ENCODE data around the gene PRIMA1.

Gene PRIMA1, protein sequence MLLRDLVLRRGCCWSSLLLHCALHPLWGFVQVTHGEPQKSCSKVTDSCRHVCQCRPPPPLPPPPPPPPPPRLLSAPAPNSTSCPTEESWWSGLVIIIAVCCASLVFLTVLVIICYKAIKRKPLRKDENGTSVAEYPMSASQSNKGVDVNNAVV

DNA sequence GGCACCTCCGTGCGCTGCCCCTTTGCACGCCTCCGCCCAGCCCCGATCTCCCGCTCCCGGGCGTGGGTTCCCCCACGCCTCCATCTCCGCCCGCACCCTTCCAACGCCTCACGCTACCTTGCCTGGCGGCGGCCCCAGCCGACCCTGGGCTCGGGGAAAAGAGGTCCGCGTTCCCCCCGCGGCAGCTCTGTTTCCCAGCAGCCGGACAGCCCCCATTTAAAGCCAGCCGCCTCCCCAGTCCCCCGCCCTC, at the start of gene PRIMA1:
PRIMA1 (minus strand) TSS at position 193 of the 250 bp plus-strand sequence. CDS start 767 bp downstream, outside the sequence.
- no peak within 1 kb of the TSS for H2AFZ ChIP-seq (ENCODE audit: low read length)
- no peak within 1 kb of the TSS for H3K27ac ChIP-seq (ENCODE audit: low read depth, low read length, poor library complexity, severe bottlenecking)
- no peak within 1 kb of the TSS for H3K9ac ChIP-seq (ENCODE audit: low read length)

DNA sequence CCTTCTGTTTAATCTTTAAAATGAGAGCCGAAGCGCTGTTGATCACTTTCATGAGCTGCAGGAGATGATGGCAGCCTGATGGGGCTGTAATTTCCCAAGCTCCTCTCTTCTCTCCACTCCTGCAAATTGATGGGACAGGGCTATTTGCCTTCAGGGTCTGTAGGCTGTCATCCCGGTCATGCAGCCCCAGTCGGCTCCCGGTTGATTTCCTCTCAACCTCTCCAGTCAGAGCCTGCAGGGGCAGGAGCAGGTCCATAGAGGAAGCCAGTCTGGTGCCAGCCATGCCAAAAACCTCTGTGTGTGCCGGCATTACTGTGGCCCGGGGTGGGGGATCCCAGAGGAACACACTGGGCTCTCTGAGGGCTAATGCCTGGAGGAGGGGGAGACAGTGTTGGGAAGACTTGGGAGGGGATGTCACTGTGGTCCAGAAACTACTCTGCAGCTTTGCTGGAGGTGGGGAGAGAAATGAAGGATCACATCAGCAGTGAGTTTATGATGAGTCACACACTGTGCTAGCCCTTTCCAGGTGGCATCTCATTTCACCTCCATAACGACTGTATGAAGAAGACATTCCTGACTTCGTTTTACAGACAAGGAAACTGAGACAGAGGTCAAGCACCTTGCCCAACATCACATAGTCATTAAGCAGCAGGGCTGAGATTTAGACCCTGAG, 46.5 kb upstream of the PRIMA1 start:
- Histone ChIP-seq H3F3A (ENCODE audit: insufficient read depth, low read length) (no peaks in the 10 kb centered on the region), H3K36me3 (ENCODE audit: insufficient read depth, low read length) (no peaks in the 10 kb centered on the region), H3K4me1 (ENCODE audit: insufficient read depth, low read length, severe bottlenecking) (no peaks in the 10 kb centered on the region), H3K27ac (ENCODE audit: low read depth, low read length, poor library complexity, severe bottlenecking) (no peak overlapping the region), H3K27me3 (ENCODE audit: insufficient read depth, low read length) (peaks cover 5% of the 10 kb centered on the region; the same call in 1 of the 2 replicates), H3K4me3 (ENCODE audit: low read depth, low read length, poor library complexity, severe bottlenecking) (no peak overlapping the region), H4K20me1 (ENCODE audit: insufficient read depth, low read length) (no peaks in the 10 kb centered on the region), H2AFZ (ENCODE audit: low read length) (no peak overlapping the region), H3K4me2 (ENCODE audit: low read length) (no peak overlapping the region), H3K9me2 (ENCODE audit: low read depth, low read length) (no peaks in the 10 kb centered on the region), H3K79me2 (ENCODE audit: insufficient read depth, low read length) (no peaks in the 10 kb centered on the region), H3K9ac (ENCODE audit: low read length) (no peak overlapping the region), H3K9me3 (ENCODE audit: low read length) (no peaks in the 10 kb centered on the region)
- TF ChIP-seq EZH2 (IDR thresholded peaks at IDR 0.05; ENCODE audit: borderline replicate concordance, low read length), result no peak
- TF ChIP-seq, protein P1, sequence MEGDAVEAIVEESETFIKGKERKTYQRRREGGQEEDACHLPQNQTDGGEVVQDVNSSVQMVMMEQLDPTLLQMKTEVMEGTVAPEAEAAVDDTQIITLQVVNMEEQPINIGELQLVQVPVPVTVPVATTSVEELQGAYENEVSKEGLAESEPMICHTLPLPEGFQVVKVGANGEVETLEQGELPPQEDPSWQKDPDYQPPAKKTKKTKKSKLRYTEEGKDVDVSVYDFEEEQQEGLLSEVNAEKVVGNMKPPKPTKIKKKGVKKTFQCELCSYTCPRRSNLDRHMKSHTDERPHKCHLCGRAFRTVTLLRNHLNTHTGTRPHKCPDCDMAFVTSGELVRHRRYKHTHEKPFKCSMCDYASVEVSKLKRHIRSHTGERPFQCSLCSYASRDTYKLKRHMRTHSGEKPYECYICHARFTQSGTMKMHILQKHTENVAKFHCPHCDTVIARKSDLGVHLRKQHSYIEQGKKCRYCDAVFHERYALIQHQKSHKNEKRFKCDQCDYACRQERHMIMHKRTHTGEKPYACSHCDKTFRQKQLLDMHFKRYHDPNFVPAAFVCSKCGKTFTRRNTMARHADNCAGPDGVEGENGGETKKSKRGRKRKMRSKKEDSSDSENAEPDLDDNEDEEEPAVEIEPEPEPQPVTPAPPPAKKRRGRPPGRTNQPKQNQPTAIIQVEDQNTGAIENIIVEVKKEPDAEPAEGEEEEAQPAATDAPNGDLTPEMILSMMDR (IDR thresholded peaks at IDR 0.05; ENCODE audit: low read length), result no peak

More for the DNA sequence above, at the start of gene PRIMA1:
- no peaks in the 10 kb centered on the region for H3K9me3 ChIP-seq (ENCODE audit: low read length)
- H3K79me2 ChIP-seq (ENCODE audit: insufficient read depth, low read length), result no peaks in the 10 kb centered on the region
- H4K20me1 ChIP-seq (ENCODE audit: insufficient read depth, low read length), result no peaks in the 10 kb centered on the region
- H3K9me2 ChIP-seq (ENCODE audit: low read depth, low read length), result no peaks in the 10 kb centered on the region
- H3K36me3 ChIP-seq (ENCODE audit: insufficient read depth, low read length), result no peaks in the 10 kb centered on the region
- TF ChIP-seq EZH2 (IDR thresholded peaks at IDR 0.05; ENCODE audit: borderline replicate concordance, low read length), result no peak
- TF ChIP-seq, protein P1 (IDR thresholded peaks at IDR 0.05; ENCODE audit: low read length), result no peak
- H3K27me3 ChIP-seq (ENCODE audit: insufficient read depth, low read length), result 0 out of 2 replicates have a peak, but pooled peaks cover 5% of the 10 kb centered on the region
- no peaks in the 10 kb centered on the region for H3K4me1 ChIP-seq (ENCODE audit: insufficient read depth, low read length, severe bottlenecking)
- H3F3A ChIP-seq (ENCODE audit: insufficient read depth, low read length), result no peaks in the 10 kb centered on the region
- H3K4me3 ChIP-seq (ENCODE audit: low read depth, low read length, poor library complexity, severe bottlenecking), result no peak within 1 kb of the TSS
- no peak within 1 kb of the TSS for H3K4me2 ChIP-seq (ENCODE audit: low read length)

DNA sequence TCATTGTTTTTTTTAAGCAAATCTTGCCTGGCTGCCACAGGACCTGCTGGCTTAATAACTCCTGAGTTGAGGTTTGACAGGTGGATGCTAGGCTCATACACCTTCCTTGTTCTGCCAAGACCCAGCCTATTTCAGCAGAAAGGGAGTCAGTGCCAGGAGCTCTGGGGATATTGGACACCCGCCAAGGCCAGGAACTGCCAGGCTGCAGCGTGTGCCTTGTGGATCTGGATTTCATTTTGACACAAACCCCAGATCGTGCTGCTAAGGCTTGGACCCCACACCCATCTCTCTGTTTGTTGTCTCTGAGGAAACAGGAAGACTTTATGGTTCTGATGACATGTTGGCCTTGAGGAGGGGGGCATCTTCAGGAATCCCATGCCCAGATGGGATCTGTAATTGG, 44.4 kb upstream of the PRIMA1 start:
- Histone ChIP-seq H3K27me3 (ENCODE audit: insufficient read depth, low read length) (peaks cover 9% of the 10 kb centered on the region; the same call in 1 of the 2 replicates), H4K20me1 (ENCODE audit: insufficient read depth, low read length) (no peaks in the 10 kb centered on the region), H3K27ac (ENCODE audit: low read depth, low read length, poor library complexity, severe bottlenecking) (no peak overlapping the region), H3K36me3 (ENCODE audit: insufficient read depth, low read length) (no peaks in the 10 kb centered on the region), H3K4me2 (ENCODE audit: low read length) (no peak overlapping the region), H3K9ac (ENCODE audit: low read length) (no peak overlapping the region), H3K79me2 (ENCODE audit: insufficient read depth, low read length) (no peaks in the 10 kb centered on the region), H3K4me1 (ENCODE audit: insufficient read depth, low read length, severe bottlenecking) (no peaks in the 10 kb centered on the region), H3K9me2 (ENCODE audit: low read depth, low read length) (no peaks in the 10 kb centered on the region), H3K4me3 (ENCODE audit: low read depth, low read length, poor library complexity, severe bottlenecking) (no peak overlapping the region), H3F3A (ENCODE audit: insufficient read depth, low read length) (no peaks in the 10 kb centered on the region), H3K9me3 (ENCODE audit: low read length) (no peaks in the 10 kb centered on the region), H2AFZ (ENCODE audit: low read length) (no peak overlapping the region)
- no peak for TF ChIP-seq EZH2 (IDR thresholded peaks at IDR 0.05; ENCODE audit: borderline replicate concordance, low read length)

DNA sequence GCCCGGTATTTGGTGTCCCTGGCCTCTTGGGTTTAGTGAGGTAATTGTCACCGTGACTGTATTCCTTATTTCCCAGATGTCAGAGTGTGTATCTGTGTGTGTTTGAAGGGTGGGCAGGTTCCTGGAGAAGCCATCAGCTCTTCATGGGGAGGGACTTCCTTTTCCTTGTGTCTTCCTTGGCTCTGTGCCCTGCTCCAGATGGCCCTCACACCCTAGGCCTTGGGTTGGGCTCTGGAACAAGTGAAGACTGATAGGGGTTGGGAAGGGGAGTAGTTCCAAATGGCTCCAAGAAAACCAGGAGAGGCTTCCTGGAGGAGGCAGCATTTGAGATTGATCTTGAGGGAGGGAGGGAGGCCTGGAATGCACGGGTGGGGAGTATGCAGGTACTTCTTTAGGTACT, 43.8 kb upstream of the PRIMA1 start:
- Histone ChIP-seq H3K27ac (ENCODE audit: low read depth, low read length, poor library complexity, severe bottlenecking) (no peak overlapping the region), H3K27me3 (ENCODE audit: insufficient read depth, low read length) (peaks cover 9% of the 10 kb centered on the region; the same call in 1 of the 2 replicates), H3F3A (ENCODE audit: insufficient read depth, low read length) (no peaks in the 10 kb centered on the region), H4K20me1 (ENCODE audit: insufficient read depth, low read length) (no peaks in the 10 kb centered on the region), H3K9me3 (ENCODE audit: low read length) (no peaks in the 10 kb centered on the region), H3K79me2 (ENCODE audit: insufficient read depth, low read length) (no peaks in the 10 kb centered on the region), H3K9ac (ENCODE audit: low read length) (no peak overlapping the region), H3K4me2 (ENCODE audit: low read length) (no peak overlapping the region), H3K36me3 (ENCODE audit: insufficient read depth, low read length) (no peaks in the 10 kb centered on the region), H3K4me1 (ENCODE audit: insufficient read depth, low read length, severe bottlenecking) (no peaks in the 10 kb centered on the region), H2AFZ (ENCODE audit: low read length) (no peak overlapping the region), H3K9me2 (ENCODE audit: low read depth, low read length) (no peaks in the 10 kb centered on the region), H3K4me3 (ENCODE audit: low read depth, low read length, poor library complexity, severe bottlenecking) (no peak overlapping the region)
- no peak for TF ChIP-seq EZH2 (IDR thresholded peaks at IDR 0.05; ENCODE audit: borderline replicate concordance, low read length)
- TF ChIP-seq, protein P1 (IDR thresholded peaks at IDR 0.05; ENCODE audit: low read length), result no peak
